GM12864 (cell line): Measurements from ENCODE around the gene FOXK2.
"Not testable (repeated sequence)": the region's sequence is repeated elsewhere in the genome, so short reads cannot be mapped to it uniquely, and the experiment has no call there.

Experiments used
- DNase-seq: peaks from one replicate; pipeline ENCODE4 v3.0.0-alpha.2; 2011; ENCODE audit warnings: low read depth
- H3K4me3 ChIP-seq: 2 replicates; pipeline ENCODE4 v1.5.1; 2011; ENCODE audit warnings: mild to moderate bottlenecking, low read depth, low read length, control low read depth
- CTCF ChIP-seq: IDR thresholded peaks from 2 replicates; pipeline ENCODE4 v1.5.1; 2011; ENCODE audit warnings: low read depth, mild to moderate bottlenecking, moderate library complexity, low read length, control low read depth, inconsistent platforms; ENCODE audit errors: missing control alignments

The FOXK2 gene

DNA sequence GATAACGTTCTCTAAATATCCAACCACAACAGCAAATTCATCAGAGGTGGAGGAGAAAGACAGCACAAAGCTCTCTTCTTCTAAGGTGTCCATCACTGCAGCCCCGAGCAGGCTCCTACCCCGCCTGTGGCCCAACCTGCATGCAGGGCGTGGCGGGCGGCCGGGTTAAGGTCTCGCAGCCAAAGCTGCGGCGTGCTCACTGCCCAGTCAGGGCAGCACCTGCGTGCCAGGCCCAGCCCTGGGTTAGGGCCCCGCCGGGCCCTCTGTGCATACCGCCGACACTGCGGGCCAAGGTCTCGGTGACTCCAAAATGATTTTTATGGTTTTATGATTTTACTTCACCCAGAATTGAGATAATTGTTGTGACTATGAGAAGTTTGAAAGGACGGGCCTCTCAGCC lies 57.8 kb downstream of the FOXK2 start:
- no peak for DNase-seq
- TF ChIP-seq CTCF: no peak
- no peak overlapping the region for H3K4me3 ChIP-seq

DNA sequence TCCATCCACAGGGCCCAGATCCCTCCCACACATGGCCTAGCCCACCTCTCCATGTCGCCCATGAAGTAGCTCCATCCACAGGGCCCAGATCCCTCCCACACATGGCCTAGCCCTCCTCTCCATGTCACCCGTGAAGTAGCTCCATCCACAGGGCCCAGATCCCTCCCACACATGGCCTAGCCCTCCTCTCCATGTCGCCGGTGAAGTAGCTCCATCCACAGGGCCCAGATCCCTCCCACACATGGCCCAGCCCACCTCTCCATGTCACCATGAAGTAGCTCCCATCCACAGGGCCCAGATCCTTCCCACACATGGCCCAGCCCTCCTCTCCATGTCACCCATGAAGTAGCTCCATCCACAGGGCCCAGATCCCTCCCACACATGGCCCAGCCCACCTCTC lies 60.4 kb downstream of the FOXK2 start:
- H3K4me3 ChIP-seq, DNase-seq: not testable (repeated sequence)

GRCh38 chr17:82582213-82582612 lies 62.7 kb downstream of the FOXK2 start:
- no peak overlapping the region for H3K4me3 ChIP-seq
- TF ChIP-seq CTCF: no peak
- DNase-seq: no peak

GRCh38 chr17:82582709-82583108 lies 63.2 kb downstream of the FOXK2 start:
- H3K4me3 ChIP-seq: no peak overlapping the region
- TF ChIP-seq CTCF: no peak
- DNase-seq: no peak

GRCh38 chr17:82583720-82584234 lies 64.2 kb downstream of the FOXK2 start:
- no peak for TF ChIP-seq CTCF
- DNase-seq: no peak
- H3K4me3 ChIP-seq: no peak overlapping the region

DNA sequence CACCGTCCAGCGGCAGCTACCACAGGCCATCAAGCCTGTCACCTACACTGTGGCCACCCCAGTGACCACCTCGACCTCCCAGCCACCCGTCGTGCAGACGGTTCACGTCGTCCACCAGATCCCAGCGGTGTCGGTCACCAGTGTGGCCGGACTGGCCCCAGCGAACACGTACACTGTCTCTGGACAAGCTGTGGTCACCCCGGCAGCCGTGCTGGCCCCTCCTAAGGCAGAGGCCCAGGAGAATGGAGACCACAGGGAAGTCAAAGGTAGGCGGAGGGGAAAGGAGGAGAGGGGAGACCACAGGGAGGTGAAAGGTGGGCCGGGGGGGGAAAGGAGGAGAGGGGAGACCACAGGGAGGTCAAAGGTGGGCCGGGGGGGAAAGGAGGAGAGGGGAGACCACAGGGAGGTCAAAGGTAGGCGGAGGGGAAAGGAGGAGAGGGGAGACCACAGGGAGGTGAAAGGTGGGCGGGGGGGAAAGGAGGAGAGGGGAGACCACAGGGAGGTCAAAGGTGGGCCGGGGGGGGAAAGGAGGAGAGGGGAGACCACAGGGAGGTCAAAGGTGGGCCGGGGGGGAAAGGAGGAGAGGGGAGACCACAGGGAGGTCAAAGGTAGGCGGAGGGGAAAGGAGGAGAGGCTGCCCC lies 66.5 kb downstream of the FOXK2 start:
- DNase-seq: not testable (repeated sequence)

GRCh38 chr17:82586576-82587233 lies 67.2 kb downstream of the FOXK2 start:
- H3K4me3 ChIP-seq: no peak overlapping the region
- TF ChIP-seq CTCF: no peak
- DNase-seq: no peak

More for the DNA sequence above, 66.5 kb downstream of the FOXK2 start:
- not testable (repeated sequence) for H3K4me3 ChIP-seq
